H7 (cell line): ENCODE measurements around the gene GNAT3. TPM values are rescaled to one million over a fixed set of nuclear protein-coding genes. Genes with fewer than 3 reads are reported as not detected.

Source experiments
- DNase-seq: peaks from one replicate; pipeline ENCODE4 v3.0.0; 2012
- H3K27me3 ChIP-seq: 2 replicates; pipeline ENCODE4 v1.6.0; 2011; ENCODE audit warnings: mild to moderate bottlenecking, low read length; ENCODE audit not compliant: control insufficient read depth, insufficient read depth
- H3K36me3 ChIP-seq: replicated peaks from 2 replicates; pipeline ENCODE4 v1.5.1; 2011; ENCODE audit warnings: low read length; ENCODE audit not compliant: control insufficient read depth, insufficient read depth
- H3K4me3 ChIP-seq: 2 replicates; pipeline ENCODE4 v1.5.1; 2011; ENCODE audit warnings: low read depth, mild to moderate bottlenecking, control low read depth, low read length, moderate library complexity; ENCODE audit not compliant: insufficient read depth
- total RNA-seq: library from RNA; depleted of rRNA; stranded (reverse); fragments of >200 nt; shearing (Covaris generic); gene quantifications from 2 replicates; pipeline ENCODE4 v1.2.3, GENCODE V29; 2014

GNAT3 gene
- total RNA-seq, 1 experiment from 2014 or later = not detected

DNA sequence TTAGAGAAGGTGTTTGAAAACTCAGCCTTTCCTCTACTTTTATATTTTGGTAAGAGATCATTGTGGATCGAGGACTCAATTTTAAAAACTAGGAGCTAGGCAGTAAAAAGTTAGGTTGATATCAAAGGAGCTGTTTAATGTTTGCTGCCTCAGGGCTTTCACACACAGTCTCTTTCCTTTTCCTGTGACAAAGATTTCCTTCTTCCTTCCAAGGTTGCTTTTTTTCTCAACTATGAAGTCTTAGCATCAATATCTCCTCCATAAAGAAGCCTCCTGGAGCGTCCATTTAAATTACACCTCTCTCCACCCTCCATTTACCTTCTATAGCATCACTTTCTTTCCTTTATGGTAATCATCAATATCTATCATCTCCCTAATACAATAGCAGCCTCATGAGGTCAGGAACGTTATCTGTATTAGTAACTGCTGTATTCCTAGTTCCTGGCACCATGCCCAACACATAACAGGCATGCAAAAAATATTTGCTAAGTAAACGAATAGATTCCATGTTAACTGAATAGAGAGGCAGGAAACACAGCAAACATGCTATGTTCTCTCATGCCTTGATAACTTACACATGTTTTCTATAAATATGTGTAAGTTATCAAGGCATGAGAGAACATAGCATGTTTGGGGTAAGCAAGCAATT is 48.5 kb downstream of the GNAT3 start:
- no peak overlapping the region for H3K4me3 ChIP-seq
- no peaks in the 10 kb centered on the region for H3K36me3 ChIP-seq
- DNase-seq = no peak
- H3K27me3 ChIP-seq = no peaks in the 10 kb centered on the region

DNA sequence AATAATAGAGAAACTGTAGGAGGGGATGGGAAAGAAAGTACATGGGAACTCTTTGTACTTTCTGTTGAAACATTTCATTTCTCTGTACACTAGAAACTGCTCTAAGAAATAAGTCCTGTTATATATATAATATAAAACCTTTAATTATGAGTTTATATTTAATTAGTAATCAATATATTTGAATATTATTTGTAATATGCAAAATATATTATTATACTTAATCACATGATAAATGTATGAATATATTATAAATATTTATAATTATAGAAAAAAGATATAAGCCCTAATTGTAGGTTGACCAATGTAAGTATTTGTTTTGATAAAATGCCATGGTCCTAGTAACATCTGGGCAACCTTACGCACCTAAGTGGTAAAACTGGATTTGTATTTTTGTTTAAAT is 51.0 kb downstream of the GNAT3 start:
- no peak overlapping the region for H3K4me3 ChIP-seq
- H3K27me3 ChIP-seq = no peaks in the 10 kb centered on the region
- no peaks in the 10 kb centered on the region for H3K36me3 ChIP-seq
- no peak for DNase-seq

- no peaks in the 10 kb centered on the region for H3K36me3 ChIP-seq
- no peak for DNase-seq
- no peak overlapping the region for H3K4me3 ChIP-seq
- no peaks in the 10 kb centered on the region for H3K27me3 ChIP-seq
Measured at GRCh38 chr7:80459776-80460510, 51.9 kb downstream of the GNAT3 start.

DNA sequence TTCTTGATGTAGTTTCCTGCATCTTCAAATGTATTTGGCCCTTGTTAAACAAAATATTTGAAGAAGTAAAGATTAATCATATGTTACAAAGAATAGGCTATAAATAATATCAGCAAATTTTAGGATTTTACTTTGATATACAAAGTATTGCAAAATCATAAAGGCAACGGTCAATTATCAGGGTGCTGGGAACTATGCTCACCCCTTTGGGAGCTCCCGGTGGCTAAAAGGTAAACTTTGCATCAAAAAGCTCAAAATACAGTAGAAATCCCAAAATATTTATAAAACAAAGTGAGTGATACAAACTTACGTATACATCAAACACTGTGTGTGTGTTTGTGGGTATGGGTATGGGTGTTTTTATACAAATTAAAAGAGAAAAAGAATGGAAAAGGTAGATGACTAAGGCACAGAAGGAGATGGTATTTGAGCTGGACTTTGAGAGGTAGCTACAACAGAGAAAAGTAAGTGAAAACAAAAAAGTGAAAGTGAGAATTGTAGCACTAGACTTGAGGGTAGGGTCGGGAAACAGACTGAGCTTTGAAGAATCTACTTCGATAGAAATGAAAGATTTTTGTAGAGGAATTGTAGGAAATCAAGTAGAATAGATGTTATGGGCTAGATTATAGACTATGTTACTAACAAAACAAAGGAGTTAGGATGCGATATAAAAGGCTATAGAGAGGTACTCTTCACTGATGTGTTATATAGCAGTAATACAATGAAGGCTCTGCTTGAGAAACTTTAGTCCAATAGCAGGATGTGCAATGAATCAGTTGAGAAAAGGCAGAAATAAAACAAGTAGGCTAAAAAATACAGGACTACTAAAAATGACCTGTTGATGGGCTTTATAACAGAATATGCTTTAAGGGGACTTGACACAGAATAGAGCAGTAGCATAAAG is 52.8 kb downstream of the GNAT3 start:
- no peak for DNase-seq
- Histone ChIP-seq H3K27me3 (no peaks in the 10 kb centered on the region), H3K4me3 (no peak overlapping the region), H3K36me3 (no peaks in the 10 kb centered on the region)

DNA sequence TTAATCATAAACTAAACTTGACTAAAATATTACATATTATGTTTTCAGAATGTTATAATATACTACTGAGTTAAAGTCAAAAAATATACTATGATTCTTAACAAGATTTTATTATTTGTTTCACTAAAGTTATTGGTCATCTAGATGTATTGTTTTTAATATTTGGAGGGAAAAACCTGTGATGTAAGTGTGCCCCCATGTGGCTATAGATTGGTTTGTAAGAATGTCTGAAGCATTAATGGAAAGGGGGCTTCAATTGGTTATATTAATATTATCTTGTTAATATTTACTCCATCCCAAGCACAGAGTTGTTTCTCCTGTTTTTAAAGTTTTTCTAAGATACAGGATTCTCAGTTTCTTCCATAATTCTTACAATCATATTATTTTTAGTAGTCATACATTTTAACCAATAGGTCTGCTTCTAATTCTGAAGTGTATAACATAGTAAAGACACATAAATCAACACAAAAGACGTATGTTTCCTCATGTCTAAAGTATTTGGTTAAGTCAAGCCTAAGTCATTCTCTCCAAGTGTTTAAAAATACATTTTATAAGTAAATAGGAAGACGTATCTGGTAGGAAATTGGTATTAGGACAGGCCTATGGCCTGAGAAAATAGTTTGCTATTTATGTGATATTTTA is 58.0 kb downstream of the GNAT3 start:
- no peaks in the 10 kb centered on the region for H3K27me3 ChIP-seq
- peak; percentile 1 for DNase-seq
- no peak overlapping the region for H3K4me3 ChIP-seq
- no peaks in the 10 kb centered on the region for H3K36me3 ChIP-seq

DNA sequence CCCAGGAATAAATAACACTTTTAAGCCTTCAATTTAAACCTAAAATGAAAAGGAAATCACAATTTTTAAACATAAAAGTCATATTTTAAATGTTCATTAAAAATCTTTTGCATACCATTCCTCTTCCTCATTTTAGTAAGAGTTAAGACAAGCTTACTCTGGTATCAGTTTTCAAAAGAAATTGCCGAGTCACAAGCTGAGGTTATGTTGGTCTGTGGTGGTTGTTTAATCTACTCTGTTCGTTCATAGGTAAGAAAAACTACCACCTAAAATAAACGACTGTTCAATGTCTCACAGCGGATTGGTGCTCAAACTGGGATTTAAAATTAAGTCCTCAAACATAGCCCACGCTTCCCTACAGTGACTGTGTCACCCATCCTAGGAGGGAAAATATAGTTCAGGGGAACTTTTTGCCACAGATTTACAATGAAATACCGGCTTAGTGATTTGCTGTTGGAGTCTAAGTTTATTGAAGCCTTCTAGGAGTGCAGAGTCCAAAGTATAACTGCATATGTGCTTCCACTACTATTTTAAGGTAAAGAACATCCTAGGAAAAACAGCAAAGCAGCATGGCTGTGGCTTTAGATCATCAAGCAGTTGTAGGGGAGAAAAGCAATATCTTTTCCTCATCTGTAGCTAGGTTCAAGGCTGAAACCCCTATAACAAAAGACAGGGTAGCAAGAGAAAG is 61.1 kb downstream of the GNAT3 start:
- H3K4me3 ChIP-seq = no peak overlapping the region
- no peaks in the 10 kb centered on the region for H3K36me3 ChIP-seq
- H3K27me3 ChIP-seq = no peaks in the 10 kb centered on the region
- no peak for DNase-seq

DNA sequence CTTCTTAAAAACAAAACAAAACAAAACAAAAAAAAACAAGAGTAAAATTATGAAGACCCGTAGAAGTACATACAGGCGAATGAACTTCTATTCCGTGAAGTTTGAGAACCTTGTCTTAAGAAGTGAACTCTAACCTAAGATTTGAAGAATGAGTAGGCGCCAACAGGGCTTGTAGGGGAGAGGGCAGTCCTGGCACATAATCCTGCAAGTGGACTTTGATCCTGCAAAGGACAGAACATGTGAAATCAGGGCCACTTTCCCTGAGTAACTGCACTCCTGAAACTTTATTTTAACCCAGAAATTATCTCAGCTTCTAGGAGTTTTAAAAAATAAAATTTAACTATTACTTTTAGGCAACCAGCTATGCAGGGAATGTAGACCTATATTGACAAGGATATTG is 62.0 kb downstream of the GNAT3 start:
- DNase-seq = no peak
- no peaks in the 10 kb centered on the region for H3K36me3 ChIP-seq

GRCh38 chr7:80445351-80445750 is 66.5 kb downstream of the GNAT3 start:
- Histone ChIP-seq H3K36me3 (no peaks in the 10 kb centered on the region), H3K27me3 (no peaks in the 10 kb centered on the region), H3K4me3 (no peak overlapping the region)
- DNase-seq = no peak

More for the DNA sequence above, 62.0 kb downstream of the GNAT3 start:
- no peak overlapping the region for H3K4me3 ChIP-seq
- H3K27me3 ChIP-seq = no peaks in the 10 kb centered on the region

DNA sequence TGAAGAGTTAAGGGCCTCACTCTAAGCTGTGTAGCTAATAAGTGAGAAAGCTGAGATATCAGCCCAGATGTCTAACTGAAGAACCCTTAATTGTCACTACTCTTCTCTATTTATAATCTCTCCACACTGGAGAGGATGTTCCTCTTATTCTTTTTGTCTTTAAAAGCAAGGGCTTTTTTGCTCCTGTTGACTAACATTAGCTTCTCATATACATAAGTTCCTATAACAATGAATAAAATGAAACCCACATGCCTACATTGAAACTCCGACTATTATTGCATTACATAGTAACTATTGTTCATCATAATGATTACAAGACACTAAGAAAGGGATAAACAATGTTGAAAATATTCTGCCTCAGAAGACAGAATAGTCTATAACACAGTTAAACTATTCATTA is 67.1 kb downstream of the GNAT3 start:
- Histone ChIP-seq H3K4me3 (no peak overlapping the region), H3K27me3 (no peaks in the 10 kb centered on the region), H3K36me3 (no peaks in the 10 kb centered on the region)
- DNase-seq = no peak

DNA sequence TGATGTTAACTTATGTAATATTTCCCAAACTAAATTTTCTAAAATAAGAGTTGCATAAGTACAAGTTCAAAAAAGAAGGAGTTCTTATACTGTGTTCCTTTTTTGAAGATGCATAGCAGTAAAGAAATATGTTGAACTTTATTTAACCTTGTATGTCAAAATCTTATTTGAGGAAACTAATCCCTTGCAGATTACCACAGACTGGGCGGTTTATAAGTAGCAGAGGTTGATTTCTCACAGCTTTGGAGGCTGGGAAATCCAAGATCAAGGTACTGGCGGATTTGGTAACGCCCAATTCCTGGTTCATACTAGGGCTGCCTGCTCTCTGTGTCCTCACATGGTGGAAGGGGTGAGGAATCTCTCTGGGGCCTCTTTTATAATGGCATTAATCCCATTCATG is 68.5 kb downstream of the GNAT3 start:
- Histone ChIP-seq H3K4me3 (no peak overlapping the region), H3K27me3 (no peaks in the 10 kb centered on the region), H3K36me3 (no peaks in the 10 kb centered on the region)
- DNase-seq = no peak

DNA sequence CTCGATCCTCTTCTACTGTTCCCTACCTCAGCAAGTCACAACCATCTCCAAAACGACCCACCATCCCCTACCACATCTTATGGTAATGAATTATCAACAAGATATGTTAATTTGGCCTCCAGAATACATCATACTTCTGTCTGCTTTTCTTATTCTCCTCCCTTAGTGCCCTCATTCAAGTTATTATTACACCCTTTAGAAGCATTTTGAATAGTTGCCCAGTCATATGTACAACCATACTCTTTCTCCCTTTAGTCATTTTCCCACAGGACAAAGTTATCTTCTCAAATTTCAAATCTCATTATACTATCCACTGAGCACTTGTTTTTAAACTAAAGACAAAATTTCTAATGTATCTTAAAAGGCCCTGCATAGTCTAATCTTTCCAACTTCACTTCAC is 71.0 kb downstream of the GNAT3 start:
- Histone ChIP-seq H3K4me3 (no peak overlapping the region), H3K27me3 (no peaks in the 10 kb centered on the region), H3K36me3 (no peaks in the 10 kb centered on the region)
- no peak for DNase-seq

DNA sequence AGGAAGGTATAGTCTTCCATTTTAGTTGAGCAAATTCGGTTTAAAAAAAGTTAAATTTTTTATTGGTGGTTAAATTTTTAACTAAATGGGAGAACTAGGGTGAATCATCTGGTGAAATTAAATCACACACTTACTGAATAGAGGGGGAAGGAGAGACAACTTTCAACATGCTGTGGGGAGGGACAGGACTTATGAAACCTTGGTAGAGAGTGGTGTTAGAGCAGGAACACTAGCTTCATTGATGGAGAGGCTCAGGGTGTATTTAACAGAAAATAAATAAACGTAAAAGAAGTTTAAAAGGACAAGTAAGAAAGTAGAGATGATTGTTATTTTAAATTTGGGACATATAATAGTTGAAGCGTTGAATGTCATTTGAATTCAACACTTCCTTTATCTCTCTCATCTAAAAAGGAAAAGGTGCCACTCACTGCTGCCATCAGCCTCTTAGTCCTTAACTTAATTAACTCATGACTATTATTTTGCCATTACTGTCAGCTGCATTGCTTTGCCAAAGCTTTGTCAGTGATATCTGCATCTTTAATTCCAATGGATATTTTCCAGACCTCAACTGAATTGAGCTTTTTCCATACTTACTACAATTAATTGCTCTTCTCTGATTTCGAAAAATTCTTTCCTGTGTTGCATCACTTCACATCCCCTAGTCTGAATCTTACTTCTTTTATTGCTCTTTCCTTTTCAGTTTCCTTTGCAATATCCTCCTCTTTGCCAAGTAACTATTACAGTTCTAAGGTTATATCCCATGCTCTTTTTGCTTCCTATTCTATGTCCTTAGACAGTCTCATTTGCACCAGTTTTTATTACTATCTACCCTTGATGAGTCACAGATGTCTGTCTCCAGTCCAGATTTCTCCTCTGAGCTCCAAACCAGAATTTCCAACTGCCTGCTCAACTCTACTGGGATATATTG is 71.7 kb downstream of the GNAT3 start:
- Histone ChIP-seq H3K4me3 (no peak overlapping the region), H3K27me3 (no peaks in the 10 kb centered on the region), H3K36me3 (no peaks in the 10 kb centered on the region)
- no peak for DNase-seq

GRCh38 chr7:80435521-80435920 is 76.3 kb downstream of the GNAT3 start:
- no peaks in the 10 kb centered on the region for H3K27me3 ChIP-seq
- no peak for DNase-seq
- H3K4me3 ChIP-seq = no peak overlapping the region
- no peaks in the 10 kb centered on the region for H3K36me3 ChIP-seq
